Memory B cell (primary cell): ENCODE measurements around the gene ARHGAP11A.
"Not testable (repeated sequence)": the region's sequence is repeated elsewhere in the genome, so short reads cannot be mapped to it uniquely, and the experiment has no call there.

Experiments used
- ATAC-seq: fragments of 150-1000 bp; cut with Tn5 transposase; 2 replicates; pipeline ENCODE4 v1.10.0; 2021; ENCODE audit warnings: low read depth, mild to moderate bottlenecking, moderate library complexity
- DNase-seq, 2 donors: peaks; one replicate each; pipeline ENCODE4 v3.0.0; 2022; ENCODE audit warnings: low spot score in 2 of 2
- H3K27ac Mint-ChIP-seq: one replicate; pipeline ENCODE4 v1.8.0; 2022; ENCODE audit warnings: mild to moderate bottlenecking, moderate library complexity, mixed read lengths
- H3K27me3 Mint-ChIP-seq: one replicate; pipeline ENCODE4 v1.8.0; 2022; ENCODE audit warnings: mixed read lengths
- H3K36me3 Mint-ChIP-seq: one replicate; pipeline ENCODE4 v1.8.0; 2022; ENCODE audit warnings: mild to moderate bottlenecking, mixed read lengths
- H3K4me1 Mint-ChIP-seq: one replicate; pipeline ENCODE4 v1.8.0; 2022; ENCODE audit warnings: mixed read lengths
- H3K4me3 Mint-ChIP-seq: one replicate; pipeline ENCODE4 v1.8.0; 2022; ENCODE audit warnings: mild to moderate bottlenecking, moderate library complexity, mixed read lengths
- H3K9me3 Mint-ChIP-seq: one replicate; pipeline ENCODE4 v1.8.0; 2022; ENCODE audit warnings: mixed read lengths

Gene ARHGAP11A

GRCh38 chr15:32615051-32615870 lies at the start of gene ARHGAP11A:
TSS of gene ARHGAP11A (plus strand) at chr15:32615504. CDS start at chr15:32616212, 708 bp downstream.
- Mint-ChIP-seq H3K4me3 (peak within 1 kb of the TSS; percentile 93), H3K27ac (peak within 1 kb of the TSS; percentile 91), H3K4me1 (peaks cover 13% of the 10 kb centered on the region)
- ATAC-seq (peak; percentile 84), DNase-seq (peak; percentile 74)
- not testable (repeated sequence) for H3K9me3 Mint-ChIP-seq, H3K27me3 Mint-ChIP-seq, H3K36me3 Mint-ChIP-seq

GRCh38 chr15:32568988-32569387 lies 46.3 kb upstream of the ARHGAP11A start:
- not testable (repeated sequence) for H3K36me3 Mint-ChIP-seq, H3K27me3 Mint-ChIP-seq, H3K4me3 Mint-ChIP-seq, ATAC-seq, H3K4me1 Mint-ChIP-seq, DNase-seq, H3K27ac Mint-ChIP-seq, H3K9me3 Mint-ChIP-seq

GRCh38 chr15:32578482-32578881 lies 36.8 kb upstream of the ARHGAP11A start:
- DNase-seq, H3K36me3 Mint-ChIP-seq, H3K9me3 Mint-ChIP-seq, H3K27me3 Mint-ChIP-seq, H3K27ac Mint-ChIP-seq, H3K4me1 Mint-ChIP-seq: not testable (repeated sequence)
- peak overlapping the region; percentile 76 for H3K4me3 Mint-ChIP-seq
- peak; percentile 51 for ATAC-seq

GRCh38 chr15:32585844-32586243 lies 29.5 kb upstream of the ARHGAP11A start:
- not testable (repeated sequence) for H3K36me3 Mint-ChIP-seq, DNase-seq, ATAC-seq, H3K27ac Mint-ChIP-seq, H3K4me3 Mint-ChIP-seq, H3K27me3 Mint-ChIP-seq, H3K4me1 Mint-ChIP-seq, H3K9me3 Mint-ChIP-seq

GRCh38 chr15:32593151-32593550 lies 22.2 kb upstream of the ARHGAP11A start, which contains the start of gene GOLGA8N:
TSS of gene GOLGA8N (plus strand) at chr15:32593456.
- not testable (repeated sequence) for H3K4me3 Mint-ChIP-seq, H3K9me3 Mint-ChIP-seq, H3K4me1 Mint-ChIP-seq, H3K27me3 Mint-ChIP-seq, H3K27ac Mint-ChIP-seq, ATAC-seq, H3K36me3 Mint-ChIP-seq, DNase-seq

GRCh38 chr15:32609518-32609917 lies 5.8 kb upstream of the ARHGAP11A start:
- H3K36me3 Mint-ChIP-seq, H3K9me3 Mint-ChIP-seq, ATAC-seq, DNase-seq, H3K27me3 Mint-ChIP-seq, H3K4me3 Mint-ChIP-seq, H3K27ac Mint-ChIP-seq, H3K4me1 Mint-ChIP-seq: not testable (repeated sequence)

GRCh38 chr15:32610719-32611118 lies 4.6 kb upstream of the ARHGAP11A start:
- ATAC-seq, H3K9me3 Mint-ChIP-seq, H3K4me1 Mint-ChIP-seq, H3K4me3 Mint-ChIP-seq, H3K27me3 Mint-ChIP-seq, H3K27ac Mint-ChIP-seq, H3K36me3 Mint-ChIP-seq, DNase-seq: not testable (repeated sequence)

GRCh38 chr15:32614712-32615050 lies 623 bp upstream of the ARHGAP11A start:
- not testable (repeated sequence) for ATAC-seq, H3K36me3 Mint-ChIP-seq, DNase-seq, H3K9me3 Mint-ChIP-seq, H3K27me3 Mint-ChIP-seq
- Mint-ChIP-seq H3K27ac (peak overlapping the region; percentile 91), H3K4me3 (peak overlapping the region; percentile 91), H3K4me1 (peaks cover 13% of the 10 kb centered on the region)

- peak in 1 of 2 donors; percentile 16 for DNase-seq
- H3K27me3 Mint-ChIP-seq, H3K9me3 Mint-ChIP-seq, H3K36me3 Mint-ChIP-seq: not testable (repeated sequence)
- Mint-ChIP-seq H3K4me1 (peaks cover 11% of the 10 kb centered on the region), H3K27ac (peak overlapping the region; percentile 91), H3K4me3 (peak overlapping the region; percentile 91)
- ATAC-seq = peak; percentile 5
Measured at GRCh38 chr15:32615871-32616426, 645 bp downstream of the ARHGAP11A start.

- ATAC-seq (peak; percentile 32), DNase-seq (no peak)
- Mint-ChIP-seq H3K27me3 (peaks cover 2% of the 10 kb centered on the region), H3K4me3 (no peak overlapping the region), H3K27ac (no peak overlapping the region), H3K9me3 (no peaks in the 10 kb centered on the region), H3K4me1 (peaks cover 16% of the 10 kb centered on the region), H3K36me3 (peaks cover 6% of the 10 kb centered on the region)
Measured at GRCh38 chr15:32636410-32636809, 21.1 kb downstream of the ARHGAP11A start.

- H3K36me3 Mint-ChIP-seq = peaks cover 6% of the 10 kb centered on the region
- H3K4me3 Mint-ChIP-seq = no peak overlapping the region
- ATAC-seq = peak; percentile 85
- H3K9me3 Mint-ChIP-seq = no peaks in the 10 kb centered on the region
- no peak for DNase-seq
- peaks cover 5% of the 10 kb centered on the region for H3K27me3 Mint-ChIP-seq
- peaks cover 16% of the 10 kb centered on the region for H3K4me1 Mint-ChIP-seq
- no peak overlapping the region for H3K27ac Mint-ChIP-seq
Measured at GRCh38 chr15:32636908-32637567, 21.7 kb downstream of the ARHGAP11A start.

GRCh38 chr15:32637704-32638103 lies 22.4 kb downstream of the ARHGAP11A start:
- Mint-ChIP-seq H3K36me3 (peaks cover 6% of the 10 kb centered on the region), H3K4me3 (no peak overlapping the region), H3K27me3 (peaks cover 5% of the 10 kb centered on the region), H3K9me3 (no peaks in the 10 kb centered on the region), H3K4me1 (peaks cover 16% of the 10 kb centered on the region), H3K27ac (no peak overlapping the region)
- ATAC-seq = no peak
- DNase-seq = no peak

GRCh38 chr15:32641517-32642059 lies 26.3 kb downstream of the ARHGAP11A start, which contains the start of gene SCG5:
TSS of gene SCG5 (plus strand) at chr15:32641710. CDS start at chr15:32643593, 1,883 bp downstream.
- peaks cover 5% of the 10 kb centered on the region for H3K27me3 Mint-ChIP-seq

More at GRCh38 chr15:32641517-32642059, 26.3 kb downstream of the ARHGAP11A start, which contains the start of gene SCG5:
- no peak for DNase-seq
- Mint-ChIP-seq H3K4me3 (no peak within 1 kb of the TSS), H3K27ac (no peak within 1 kb of the TSS), H3K9me3 (no peaks in the 10 kb centered on the region), H3K4me1 (peaks cover 9% of the 10 kb centered on the region), H3K36me3 (no peaks in the 10 kb centered on the region)
- ATAC-seq = no peak
